C4-2B (cell line): ENCODE measurements around the gene HIP1R.

Experiments used
- ZFX ChIP-seq: fragments of 450-650 bp; IDR thresholded peaks from 2 replicates; pipeline ENCODE4 v1.6.1; 2017
- TF ChIP-seq, protein P1 (sequence below): fragments of 450-650 bp; conservative IDR thresholded peaks from 2 replicates; pipeline ENCODE4 v1.5.1; 2017; ENCODE audit warnings: mild to moderate bottlenecking

DNA sequence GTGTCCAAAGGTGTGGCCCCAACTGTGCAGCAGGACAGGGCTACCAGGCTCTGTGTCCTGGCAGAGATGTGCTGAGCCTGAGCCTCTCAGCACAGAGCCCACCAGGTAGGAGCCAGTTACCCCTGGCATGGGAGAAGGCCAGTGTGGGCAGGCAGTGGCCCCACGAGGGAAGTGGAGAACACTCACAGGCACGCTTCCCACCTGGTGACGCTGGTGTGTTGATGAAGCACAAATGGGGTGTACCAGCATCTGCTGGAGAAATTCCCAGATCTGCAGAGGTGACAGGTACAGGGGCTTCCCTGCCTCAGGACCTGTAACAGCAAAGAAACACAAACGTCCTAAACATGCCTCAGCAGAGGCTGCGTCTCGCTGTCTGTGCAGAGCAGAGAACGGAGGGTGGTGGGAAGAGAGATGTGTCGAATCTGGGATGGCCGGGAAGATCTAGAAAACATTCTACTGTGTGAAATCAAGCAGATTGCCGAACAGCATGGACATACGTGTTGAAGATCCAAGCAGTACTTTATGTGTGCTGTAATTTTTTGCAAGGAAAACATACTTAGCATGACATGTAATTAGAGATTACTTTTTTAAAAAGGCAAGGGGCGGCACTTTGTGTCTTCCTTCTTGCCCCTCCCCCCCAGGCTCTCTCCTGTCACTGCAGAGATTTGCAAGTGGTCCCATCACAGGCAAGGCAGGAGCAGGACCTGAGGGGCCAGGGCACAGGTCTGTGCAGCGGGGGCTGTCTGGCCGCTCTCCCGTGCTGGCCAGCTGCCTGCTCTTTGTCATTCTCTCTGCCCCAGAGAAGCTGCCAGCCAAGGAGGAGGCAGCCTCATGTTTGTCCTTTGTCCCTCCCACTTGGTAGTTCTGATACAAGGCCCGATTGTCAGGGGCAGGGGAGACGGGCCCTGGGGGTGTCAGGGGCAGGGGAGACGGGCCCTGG, 17.3 kb downstream of the HIP1R start:
- TF ChIP-seq, protein P1, sequence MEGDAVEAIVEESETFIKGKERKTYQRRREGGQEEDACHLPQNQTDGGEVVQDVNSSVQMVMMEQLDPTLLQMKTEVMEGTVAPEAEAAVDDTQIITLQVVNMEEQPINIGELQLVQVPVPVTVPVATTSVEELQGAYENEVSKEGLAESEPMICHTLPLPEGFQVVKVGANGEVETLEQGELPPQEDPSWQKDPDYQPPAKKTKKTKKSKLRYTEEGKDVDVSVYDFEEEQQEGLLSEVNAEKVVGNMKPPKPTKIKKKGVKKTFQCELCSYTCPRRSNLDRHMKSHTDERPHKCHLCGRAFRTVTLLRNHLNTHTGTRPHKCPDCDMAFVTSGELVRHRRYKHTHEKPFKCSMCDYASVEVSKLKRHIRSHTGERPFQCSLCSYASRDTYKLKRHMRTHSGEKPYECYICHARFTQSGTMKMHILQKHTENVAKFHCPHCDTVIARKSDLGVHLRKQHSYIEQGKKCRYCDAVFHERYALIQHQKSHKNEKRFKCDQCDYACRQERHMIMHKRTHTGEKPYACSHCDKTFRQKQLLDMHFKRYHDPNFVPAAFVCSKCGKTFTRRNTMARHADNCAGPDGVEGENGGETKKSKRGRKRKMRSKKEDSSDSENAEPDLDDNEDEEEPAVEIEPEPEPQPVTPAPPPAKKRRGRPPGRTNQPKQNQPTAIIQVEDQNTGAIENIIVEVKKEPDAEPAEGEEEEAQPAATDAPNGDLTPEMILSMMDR: no peak
- no peak for TF ChIP-seq ZFX
